HG02571 (cell line): ENCODE results near the gene DNAH9.
"Not testable (repeated sequence)": the region's sequence is repeated elsewhere in the genome, so short reads cannot be mapped to it uniquely, and the experiment has no call there.

ENCODE experiments used
- ATAC-seq: cut with Tn5 transposase; IDR thresholded peaks from one replicate; pipeline ENCODE4 v1.9.1; 2021; ENCODE audit warnings: mild to moderate bottlenecking, moderate library complexity; ENCODE audit not compliant: unreplicated experiment

DNAH9 gene

GRCh38 chr17:11898526-11899235 is 300.4 kb downstream of the DNAH9 start:
- no peak for ATAC-seq

GRCh38 chr17:11899537-11899942 is 301.3 kb downstream of the DNAH9 start:
- no peak for ATAC-seq

DNA sequence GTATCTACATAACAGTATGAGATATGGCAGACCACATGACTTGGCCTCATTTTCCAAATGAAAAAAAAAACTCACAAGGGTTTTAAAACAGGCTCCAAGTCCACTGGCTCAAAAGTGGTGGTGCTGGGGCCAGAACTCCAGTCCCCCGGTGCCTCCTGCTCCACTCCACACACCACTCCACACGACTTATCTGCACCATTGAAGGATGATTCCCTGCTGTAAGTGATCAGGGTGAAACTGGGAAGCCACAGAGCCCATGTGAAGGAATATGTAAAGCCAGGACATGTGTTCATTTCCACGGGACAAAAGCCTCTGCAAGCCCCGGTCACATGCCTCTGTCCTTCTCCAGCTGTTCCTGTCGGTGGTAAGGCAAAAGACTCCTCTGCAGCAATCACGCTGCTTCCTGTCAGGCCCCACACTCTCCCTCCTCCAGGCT is 301.8 kb downstream of the DNAH9 start:
- no peak for ATAC-seq

GRCh38 chr17:11900655-11901054 is 302.4 kb downstream of the DNAH9 start:
- no peak for ATAC-seq

- no peak for ATAC-seq
Observed at GRCh38 chr17:11901931-11902330, 303.7 kb downstream of the DNAH9 start.

DNA sequence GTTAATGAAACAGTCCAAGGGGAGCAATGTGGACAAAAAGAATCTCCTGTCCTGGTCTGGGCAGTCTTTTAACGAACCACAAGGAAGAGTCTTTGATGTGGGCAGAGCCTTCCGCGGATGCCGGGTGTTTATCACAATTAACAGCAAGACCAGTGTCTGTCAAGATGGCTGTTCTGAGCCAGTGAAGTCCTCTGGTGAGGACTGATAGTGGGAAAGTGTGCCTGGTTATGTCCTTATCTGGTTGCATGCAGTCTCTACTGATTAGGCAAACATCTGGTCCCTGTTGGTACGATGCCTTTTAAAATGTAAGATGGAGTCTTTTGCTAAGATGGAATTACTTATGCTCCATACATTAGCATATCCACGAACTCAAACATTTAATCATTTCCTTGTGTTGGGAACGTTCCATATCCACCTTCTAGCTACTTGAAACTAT is 310.5 kb downstream of the DNAH9 start:
- no peak for ATAC-seq

- ATAC-seq = no peak
Observed at GRCh38 chr17:11909348-11909747, 311.1 kb downstream of the DNAH9 start.

DNA sequence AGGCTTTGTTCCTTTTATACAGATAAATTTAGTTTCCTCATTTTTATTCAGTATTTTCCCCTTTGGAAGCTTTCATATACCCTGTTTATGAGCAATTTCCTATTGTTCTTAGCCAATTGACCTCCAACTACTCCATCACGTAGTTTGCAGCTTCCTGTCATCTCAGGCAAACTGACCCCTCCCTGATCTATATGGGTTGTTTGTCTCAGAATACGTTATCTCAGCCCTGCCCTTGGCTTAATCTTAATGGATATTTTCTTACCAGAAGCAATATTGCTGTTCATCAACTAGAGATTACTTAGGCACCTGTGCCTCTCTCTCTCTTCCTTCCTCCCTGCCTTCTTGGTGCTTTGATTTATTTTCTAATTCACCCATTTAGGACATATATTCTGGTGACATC is 317.8 kb downstream of the DNAH9 start:
- ATAC-seq = no peak

DNA sequence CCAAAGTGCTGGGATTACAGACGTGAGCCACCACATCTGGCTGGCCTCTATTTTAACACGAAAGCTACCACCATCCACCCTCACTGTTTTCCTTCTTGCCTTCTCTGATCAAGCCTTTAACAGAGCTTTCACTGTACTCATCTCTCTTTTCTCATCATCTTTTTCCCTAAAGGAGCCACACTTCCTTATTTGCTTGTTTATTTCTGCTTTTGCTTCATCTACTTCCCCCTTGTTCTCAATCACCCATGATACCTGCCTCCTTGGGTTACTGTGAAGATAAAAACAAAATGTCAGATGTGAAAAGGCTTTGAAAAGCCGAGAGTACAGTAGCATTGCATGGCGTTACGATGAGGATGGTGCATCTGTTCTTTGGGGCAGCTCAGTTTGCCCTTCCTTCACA is 319.1 kb downstream of the DNAH9 start:
- no peak for ATAC-seq

- ATAC-seq = no peak
Observed at GRCh38 chr17:11921296-11921695, 323.0 kb downstream of the DNAH9 start.

- no peak for ATAC-seq
Observed at GRCh38 chr17:11922638-11923037, 324.4 kb downstream of the DNAH9 start.

- no peak for ATAC-seq
Observed at GRCh38 chr17:11924076-11924475, 325.8 kb downstream of the DNAH9 start.

GRCh38 chr17:11925262-11926021 is 327.2 kb downstream of the DNAH9 start:
- no peak for ATAC-seq

DNA sequence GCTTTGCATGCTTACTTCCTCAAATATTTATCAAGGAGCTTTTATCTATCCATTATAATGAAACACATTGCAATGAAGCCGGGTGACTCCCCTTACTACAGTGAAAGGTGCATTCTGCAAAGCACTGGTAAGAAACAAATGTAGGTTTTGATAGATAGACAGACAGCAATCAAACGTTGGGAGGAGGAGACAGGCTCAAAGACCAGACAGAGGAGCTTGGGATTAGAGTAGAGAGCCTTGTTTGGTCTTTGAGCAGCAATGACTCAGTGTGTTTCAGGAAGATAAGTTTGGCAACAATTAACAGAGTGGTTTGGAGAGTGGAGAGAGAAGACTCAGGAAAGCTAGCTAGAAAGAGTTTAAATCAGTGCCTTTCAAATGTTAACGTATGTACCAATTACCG is 330.2 kb downstream of the DNAH9 start:
- no peak for ATAC-seq

DNA sequence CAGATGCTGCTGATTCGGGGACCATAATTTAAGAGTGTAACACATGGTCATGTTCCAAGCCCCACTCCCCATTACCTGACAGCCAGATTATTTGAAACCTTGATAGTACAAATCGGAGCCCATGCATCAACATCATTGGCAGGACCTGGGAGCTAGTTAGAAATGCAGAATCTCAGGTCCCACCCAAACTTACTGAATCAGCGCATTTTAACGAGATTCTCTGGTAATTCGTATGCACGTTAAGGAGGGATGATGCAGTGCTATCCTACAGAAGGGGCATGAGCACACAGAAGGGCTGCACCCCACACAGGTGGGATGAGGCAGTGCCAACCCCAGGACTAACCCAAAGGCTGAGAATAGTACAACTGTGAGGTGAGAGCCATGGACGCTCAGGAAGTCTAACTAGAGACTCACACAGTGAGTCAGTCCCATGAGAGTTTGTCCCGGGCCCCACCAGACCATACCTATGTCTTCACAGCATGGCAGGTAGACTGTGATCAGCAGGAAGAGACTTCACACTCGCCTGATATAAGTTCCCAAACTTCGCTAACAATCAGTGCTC is 334.1 kb downstream of the DNAH9 start:
- ATAC-seq = no peak

- no peak for ATAC-seq
Observed at GRCh38 chr17:11935734-11936406, 337.6 kb downstream of the DNAH9 start.

DNA sequence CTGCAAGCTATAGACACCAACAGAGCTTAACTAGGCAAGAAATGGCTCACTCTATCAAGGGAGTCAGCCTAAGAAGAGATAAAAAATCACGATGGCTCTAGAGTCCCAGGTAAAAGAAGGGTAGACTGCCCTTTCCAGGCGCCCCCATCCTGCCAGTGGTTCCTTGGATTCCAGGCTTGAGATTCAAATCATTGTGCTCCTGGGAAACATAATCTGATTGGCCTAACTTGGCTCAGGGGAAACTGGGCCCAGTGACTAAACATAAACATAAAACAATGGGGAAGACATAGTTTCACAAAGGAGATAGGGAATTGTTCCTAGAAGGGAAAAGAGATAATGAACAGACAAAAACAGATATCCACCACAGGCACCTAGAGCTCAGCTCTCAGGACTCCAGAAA is 342.6 kb downstream of the DNAH9 start:
- no peak for ATAC-seq

- ATAC-seq = not testable (repeated sequence)
Observed at GRCh38 chr17:11943086-11943485, 344.8 kb downstream of the DNAH9 start.

GRCh38 chr17:11943759-11944347 is 345.6 kb downstream of the DNAH9 start:
- no peak for ATAC-seq

DNA sequence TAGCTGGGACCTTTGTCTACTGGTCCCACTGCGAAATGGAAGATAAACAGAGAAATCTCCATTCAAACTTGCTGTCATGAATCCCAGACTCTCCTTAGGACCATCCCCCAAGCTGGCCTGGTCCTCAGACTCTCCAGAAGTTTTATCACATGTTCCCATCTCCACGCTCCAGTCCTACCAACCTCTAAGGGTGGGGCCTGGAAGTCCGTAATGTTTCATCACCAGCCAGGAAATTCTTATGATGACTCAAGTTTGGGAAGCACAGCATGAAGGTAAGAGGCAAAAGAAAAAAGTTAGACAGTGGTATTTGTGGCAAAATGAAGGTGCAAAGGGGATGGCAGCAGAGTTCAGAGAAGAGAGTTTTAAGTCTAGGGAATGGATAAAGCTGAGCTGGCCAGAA is 346.3 kb downstream of the DNAH9 start:
- no peak for ATAC-seq

DNA sequence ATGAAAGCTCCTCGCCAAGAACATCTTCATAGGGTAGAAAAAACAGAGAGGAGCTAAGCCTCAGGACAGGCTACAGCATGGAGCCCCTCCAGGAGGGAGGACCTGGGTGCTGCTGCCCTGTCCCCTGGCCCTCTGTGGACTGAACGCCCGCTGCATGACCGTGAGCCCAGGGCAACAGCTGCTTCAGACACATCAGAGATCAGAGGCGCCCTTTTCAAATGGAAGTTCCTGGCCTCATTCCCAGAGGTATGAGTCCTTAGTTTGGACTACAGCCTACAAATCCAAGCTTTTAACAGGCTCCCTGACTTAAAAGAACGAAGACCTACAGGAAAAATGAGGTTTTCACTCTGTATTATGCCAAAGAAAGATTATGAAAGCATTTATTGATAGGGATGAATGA is 350.5 kb downstream of the DNAH9 start:
- ATAC-seq = no peak
